ENCODE data around the gene UBE3B. TPM values are rescaled to one million over a fixed set of nuclear protein-coding genes. Genes with fewer than 3 reads are reported as not detected.
"Not testable (repeated sequence)": the region's sequence is repeated elsewhere in the genome, so short reads cannot be mapped to it uniquely, and the experiment has no call there.

The UBE3B gene
- total and polyA plus RNA-seq, 8 donors: 9.4 to 104 (median 22.2) TPM

DNA sequence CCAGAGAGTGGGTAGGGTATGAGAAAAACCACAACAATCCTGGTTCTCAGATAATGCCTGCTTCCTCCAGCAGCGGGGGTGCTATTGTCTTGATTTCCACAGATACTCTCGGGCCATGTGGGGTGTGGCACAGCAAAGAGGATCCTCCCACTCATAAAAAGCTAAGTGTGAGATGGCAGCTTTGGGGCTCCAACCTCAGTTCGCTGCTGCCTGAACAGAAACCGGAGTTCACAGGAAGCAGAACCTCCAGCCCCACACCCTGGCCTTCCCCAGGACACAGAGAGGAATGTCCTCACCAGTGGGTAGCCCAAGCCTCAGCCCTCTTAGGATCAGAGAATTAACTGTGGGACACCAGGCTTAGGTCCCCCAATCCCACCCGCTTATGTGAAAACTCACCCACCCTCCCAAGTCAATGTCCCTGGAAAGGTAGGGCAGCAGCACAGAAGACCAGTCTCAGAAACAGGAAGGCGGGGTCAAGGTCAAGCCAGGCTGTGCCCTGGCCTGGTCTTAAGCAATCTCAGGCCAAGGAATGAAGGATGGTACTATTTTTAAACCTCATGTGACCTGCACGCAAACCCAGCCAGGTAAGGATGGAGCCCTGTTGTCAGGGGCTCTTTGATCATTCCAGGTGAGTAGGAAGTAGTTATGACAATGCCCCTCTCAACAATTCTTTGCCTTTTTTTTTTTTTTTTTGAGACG, 9.3 kb upstream of the UBE3B start:
- no peak for DNase-seq
- Histone ChIP-seq H3K9me3 (no peaks in the 10 kb centered on the region), H3K27me3 (no peaks in the 10 kb centered on the region), H3K4me1 (peaks cover 26 to 80% (median 58%) of the 10 kb centered on the region in 4 donors), H3K36me3 (peaks cover 22 to 55% (median 52%) of the 10 kb centered on the region in 4 donors), H3K4me3 (no peak overlapping the region), H3K27ac (peak overlapping the region in 4 of 5 donors; percentile 93 to 95 (median 94))
- 69 to 89% (median 80%) methylated on average over 7 to 8 of the region's 8 CpGs for WGBS, 5 donors
- TF ChIP-seq POLR2AphosphoS5 (IDR thresholded peaks at IDR 0.05): no peak
- TF ChIP-seq CTCF (IDR thresholded peaks at IDR 0.05): no peak
- TF ChIP-seq EP300 (IDR thresholded peaks at IDR 0.05): no peak
- TF ChIP-seq POLR2A (IDR thresholded peaks at IDR 0.05): no peak
- intact Hi-C loops (cut with DNase I; ENCODE audit: low total_unique reads): no loop called here

- Histone ChIP-seq H3K9me3 (no peaks in the 10 kb centered on the region), H3K4me3 (no peak overlapping the region), H3K27me3 (no peaks in the 10 kb centered on the region), H3K36me3 (peaks cover 22 to 60% (median 54%) of the 10 kb centered on the region in 4 donors), H3K27ac (peak overlapping the region in 2 of 5 donors; percentile 5 to 26), H3K4me1 (peaks cover 13 to 80% (median 53%) of the 10 kb centered on the region in 4 donors)
- intact Hi-C loops (cut with DNase I; ENCODE audit: low total_unique reads): no loop called here
- DNase-seq: no peak
- TF ChIP-seq EP300 (IDR thresholded peaks at IDR 0.05) (no peak), POLR2AphosphoS5 (IDR thresholded peaks at IDR 0.05) (no peak), CTCF (IDR thresholded peaks at IDR 0.05) (no peak), POLR2A (IDR thresholded peaks at IDR 0.05) (no peak)
- 87 to 95% (median 92%) methylated on average over 9 to 10 of the region's 10 CpGs for WGBS, 5 donors
Measured at GRCh38 chr12:109469517-109469916, 7.9 kb upstream of the UBE3B start.

- peaks cover 11 to 30% (median 22%) of the 10 kb centered on the region in 4 donors for H3K36me3 ChIP-seq
- H3K4me3 ChIP-seq: no peak overlapping the region
- peaks cover 12 to 69% (median 41%) of the 10 kb centered on the region in 4 donors for H3K4me1 ChIP-seq
- 89 to 98% (median 93%) methylated on average over 3 of the region's 3 CpGs for WGBS, 5 donors
- H3K27me3 ChIP-seq: no peaks in the 10 kb centered on the region
- H3K9me3 ChIP-seq: no peaks in the 10 kb centered on the region
- intact Hi-C loops (cut with DNase I; ENCODE audit: low total_unique reads): no loop called here
- H3K27ac ChIP-seq: peak overlapping the region in 1 of 5 donors; percentile 98
- DNase-seq: no peak
- TF ChIP-seq CTCF (IDR thresholded peaks at IDR 0.05): no peak
- TF ChIP-seq POLR2A (IDR thresholded peaks at IDR 0.05): no peak
- TF ChIP-seq POLR2AphosphoS5 (IDR thresholded peaks at IDR 0.05): no peak
- no peak for TF ChIP-seq EP300 (IDR thresholded peaks at IDR 0.05)
Measured at GRCh38 chr12:109473006-109473405, 4.4 kb upstream of the UBE3B start.

- H3K9me3 ChIP-seq; intact Hi-C loops (cut with DNase I; ENCODE audit: low total_unique reads); H3K4me3 ChIP-seq; DNase-seq; H3K27me3 ChIP-seq: not testable (repeated sequence)
- Histone ChIP-seq H3K4me1 (peaks cover 15 to 72% (median 45%) of the 10 kb centered on the region in 4 donors), H3K36me3 (peaks cover 6 to 23% (median 15%) of the 10 kb centered on the region in 4 donors), H3K27ac (peak overlapping the region in 2 of 5 donors; percentile 7 to 98)
- WGBS, 5 donors: 87 to 95% (median 94%) methylated on average over 16 of the region's 16 CpGs
Measured at GRCh38 chr12:109473526-109474270, 3.7 kb upstream of the UBE3B start.

Data from stomach (tissue), 9 donors.